SIG-M5 (cell line): ENCODE measurements around the gene PTGES3.
"Not testable (repeated sequence)": the region's sequence is repeated elsewhere in the genome, so short reads cannot be mapped to it uniquely, and the experiment has no call there.

Experiments
- DNase-seq: peaks from one replicate; lab custom pipeline; 2025; lab: John Stamatoyannopoulos, UW

PTGES3 gene

GRCh38 chr12:56709759-56710376 lies 21.8 kb upstream of the PTGES3 start:
- DNase-seq = no peak

- not testable (repeated sequence) for DNase-seq
These were observed 16.4 kb upstream of the PTGES3 start for GRCh38 chr12:56704522-56704921.

GRCh38 chr12:56699020-56699661 lies 11.1 kb upstream of the PTGES3 start:
- no peak for DNase-seq

- DNase-seq = no peak
These were observed 7.4 kb upstream of the PTGES3 start for GRCh38 chr12:56695327-56696101.

- no peak for DNase-seq
These were observed 6.1 kb upstream of the PTGES3 start for GRCh38 chr12:56694161-56694560.

- no peak for DNase-seq
These were observed 694 bp upstream of the PTGES3 start for GRCh38 chr12:56688846-56689109.

- no peak for DNase-seq
These were observed 608 bp downstream of the PTGES3 start for GRCh38 chr12:56687223-56688128.

GRCh38 chr12:56684745-56685359 lies 3.2 kb downstream of the PTGES3 start:
- DNase-seq = no peak

- no peak for DNase-seq
These were observed 5.8 kb downstream of the PTGES3 start for GRCh38 chr12:56682323-56682722.

GRCh38 chr12:56679883-56680575 lies 8.1 kb downstream of the PTGES3 start:
- DNase-seq = no peak

- no peak for DNase-seq
These were observed 9.2 kb downstream of the PTGES3 start for GRCh38 chr12:56678852-56679251.

- no peak for DNase-seq
These were observed 10.4 kb downstream of the PTGES3 start for GRCh38 chr12:56677680-56678079.

- DNase-seq = no peak
These were observed 11.1 kb downstream of the PTGES3 start for GRCh38 chr12:56676851-56677580.

- no peak for DNase-seq
These were observed 16.5 kb downstream of the PTGES3 start for GRCh38 chr12:56671608-56672007.

- no peak for DNase-seq
These were observed 17.2 kb downstream of the PTGES3 start for GRCh38 chr12:56670836-56671235.

GRCh38 chr12:56668197-56668457 lies 20.0 kb downstream of the PTGES3 start:
- no peak for DNase-seq

- no peak for DNase-seq
These were observed 26.0 kb downstream of the PTGES3 start for GRCh38 chr12:56661979-56662638.

GRCh38 chr12:56661560-56661959 lies 26.5 kb downstream of the PTGES3 start:
- DNase-seq = no peak

GRCh38 chr12:56658921-56659320 lies 29.2 kb downstream of the PTGES3 start:
- DNase-seq = peak; percentile 22
